CD4-positive, alpha-beta T cell treated with Interleukin-4 for 4 hours (primary cell): ENCODE data around the gene PPIL6.
A peak's percentile ranks its signal among the peaks of the same experiment; 100 is the strongest.

Source experiments
- DNase-seq: peaks from one replicate; pipeline ENCODE4 v3.0.0-alpha.2; 2020

PPIL6 gene

DNA sequence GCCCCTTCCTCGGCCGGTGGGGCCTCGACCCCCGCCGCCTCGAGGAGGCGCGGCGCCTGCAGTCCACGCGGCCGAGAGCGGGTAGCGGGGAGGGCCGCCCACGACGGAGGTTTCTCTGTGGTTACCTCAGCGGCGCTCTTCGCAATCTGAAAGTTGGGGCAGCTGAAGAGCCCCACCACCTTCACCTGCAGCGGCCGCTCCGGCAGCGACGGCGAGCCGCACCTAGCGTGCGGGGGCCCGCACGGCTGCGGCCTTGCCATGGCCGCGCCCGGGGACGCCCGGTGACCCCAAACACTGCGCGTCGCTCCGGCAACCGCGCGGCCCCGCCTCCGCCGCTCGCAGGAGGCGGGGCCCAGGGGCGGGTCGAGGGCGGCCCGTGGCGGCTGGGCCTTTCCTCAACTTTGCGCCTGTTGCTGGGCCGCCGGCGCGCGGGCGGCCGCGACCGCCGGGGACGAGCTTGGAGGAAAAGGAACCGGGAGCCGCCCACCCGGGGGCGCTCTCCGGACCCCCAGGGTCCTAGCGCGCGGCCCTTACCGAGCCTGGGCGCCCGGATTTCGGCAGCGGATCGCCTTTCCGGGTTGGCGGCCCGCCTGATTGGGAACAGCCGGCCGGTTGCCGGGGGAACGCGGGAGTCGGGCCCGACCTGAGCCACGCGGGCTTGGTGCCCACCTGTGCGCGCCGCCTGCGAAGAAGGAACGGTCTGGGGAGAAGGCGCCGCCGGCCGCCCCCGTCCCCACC, at the start of gene PPIL6, which contains the start of gene SMPD2:
PPIL6 (minus strand) TSS at position 298 of the 738 bp plus-strand sequence; CDS start at position 260, 38 bp downstream.
SMPD2 (plus strand) TSS at position 394 of the 738 bp plus-strand sequence. CDS start 398 bp downstream, outside the sequence.
- DNase-seq = peak; percentile 82

DNA sequence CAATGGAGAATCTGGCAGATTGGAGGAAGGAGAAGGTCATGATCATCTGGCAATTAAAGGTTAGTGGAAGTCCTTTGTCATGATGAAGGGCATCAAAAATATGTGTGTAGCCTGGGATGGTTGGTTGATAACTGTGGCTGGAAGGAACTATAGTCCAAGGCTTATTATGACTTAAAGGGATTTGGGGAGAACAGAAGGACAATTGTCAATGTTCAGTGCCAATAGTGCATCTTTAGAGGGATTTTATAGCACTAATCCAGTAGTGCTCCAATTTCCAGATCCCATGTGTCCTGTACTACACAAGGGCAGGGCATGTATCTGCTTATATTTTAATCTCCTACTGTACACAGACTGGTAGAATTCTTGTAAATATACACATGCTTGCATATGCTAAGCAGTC, 47.6 kb upstream of the PPIL6 start:
- no peak for DNase-seq

DNA sequence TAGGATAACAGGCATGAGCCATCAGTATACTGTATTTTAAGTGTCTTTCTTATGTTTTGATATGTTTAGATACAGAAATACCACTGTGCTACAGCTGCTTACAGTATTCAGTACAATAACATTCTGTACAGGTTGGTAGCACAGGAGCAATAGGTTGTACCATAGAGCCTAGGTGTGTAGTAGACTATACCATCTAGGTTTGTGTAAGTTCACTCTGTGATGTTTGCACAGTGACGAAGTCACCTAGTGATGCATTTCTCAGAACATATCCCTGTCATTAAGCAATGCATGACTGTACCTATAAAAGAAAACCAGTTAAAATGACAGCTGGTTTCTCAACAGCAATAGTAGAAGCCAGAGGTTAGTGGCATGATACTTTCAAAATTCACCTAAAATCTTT, 45.6 kb upstream of the PPIL6 start:
- DNase-seq = no peak

DNA sequence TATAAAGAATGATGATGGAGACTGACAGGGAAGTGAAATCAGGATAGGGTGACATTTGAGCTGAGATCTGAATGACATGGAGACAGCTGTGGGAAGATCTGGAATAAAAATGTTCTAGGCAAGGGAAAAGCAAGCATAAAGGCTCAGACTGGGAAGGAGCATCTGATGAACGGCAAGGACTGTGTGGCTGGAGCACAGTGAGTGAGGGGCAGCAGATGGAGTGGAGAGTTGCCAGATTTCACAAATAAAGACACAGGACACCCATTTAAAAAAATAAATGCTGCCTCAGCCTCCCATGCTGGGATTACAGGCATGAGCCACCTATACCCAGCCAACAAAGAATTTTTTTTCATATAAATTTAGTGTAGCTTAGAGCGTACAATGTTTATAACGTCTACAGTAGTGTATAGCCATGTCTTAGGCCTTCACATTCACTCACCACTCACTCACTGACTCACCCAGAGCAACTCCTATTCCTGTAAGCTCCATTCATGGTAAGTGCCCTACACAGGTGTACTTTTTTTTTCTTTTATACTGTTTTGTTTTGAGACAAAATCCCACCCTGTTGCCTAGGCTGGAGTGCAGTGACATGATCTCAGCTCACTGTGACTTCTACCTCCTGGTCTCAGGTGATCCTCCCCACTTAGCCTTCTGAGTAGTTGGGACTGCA, 45.0 kb upstream of the PPIL6 start:
- no peak for DNase-seq

GRCh38 chr6:109484122-109484521, 43.7 kb upstream of the PPIL6 start:
- DNase-seq = no peak

DNA sequence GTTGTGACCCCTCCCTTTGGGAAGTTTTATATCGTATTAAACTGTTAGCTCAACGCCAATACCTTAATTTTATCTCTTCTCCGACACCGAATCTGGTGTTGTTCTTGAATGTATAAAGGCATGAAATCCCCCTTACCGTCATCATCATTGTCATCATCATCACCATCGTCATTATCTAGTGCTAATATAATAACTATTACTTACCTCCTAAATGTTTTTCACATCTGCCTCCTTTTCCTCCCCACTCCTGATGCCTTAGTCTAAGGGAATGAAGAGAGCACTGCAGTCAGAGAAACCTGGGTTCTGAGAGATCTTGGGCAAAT, 43.3 kb upstream of the PPIL6 start:
- no peak for DNase-seq

DNA sequence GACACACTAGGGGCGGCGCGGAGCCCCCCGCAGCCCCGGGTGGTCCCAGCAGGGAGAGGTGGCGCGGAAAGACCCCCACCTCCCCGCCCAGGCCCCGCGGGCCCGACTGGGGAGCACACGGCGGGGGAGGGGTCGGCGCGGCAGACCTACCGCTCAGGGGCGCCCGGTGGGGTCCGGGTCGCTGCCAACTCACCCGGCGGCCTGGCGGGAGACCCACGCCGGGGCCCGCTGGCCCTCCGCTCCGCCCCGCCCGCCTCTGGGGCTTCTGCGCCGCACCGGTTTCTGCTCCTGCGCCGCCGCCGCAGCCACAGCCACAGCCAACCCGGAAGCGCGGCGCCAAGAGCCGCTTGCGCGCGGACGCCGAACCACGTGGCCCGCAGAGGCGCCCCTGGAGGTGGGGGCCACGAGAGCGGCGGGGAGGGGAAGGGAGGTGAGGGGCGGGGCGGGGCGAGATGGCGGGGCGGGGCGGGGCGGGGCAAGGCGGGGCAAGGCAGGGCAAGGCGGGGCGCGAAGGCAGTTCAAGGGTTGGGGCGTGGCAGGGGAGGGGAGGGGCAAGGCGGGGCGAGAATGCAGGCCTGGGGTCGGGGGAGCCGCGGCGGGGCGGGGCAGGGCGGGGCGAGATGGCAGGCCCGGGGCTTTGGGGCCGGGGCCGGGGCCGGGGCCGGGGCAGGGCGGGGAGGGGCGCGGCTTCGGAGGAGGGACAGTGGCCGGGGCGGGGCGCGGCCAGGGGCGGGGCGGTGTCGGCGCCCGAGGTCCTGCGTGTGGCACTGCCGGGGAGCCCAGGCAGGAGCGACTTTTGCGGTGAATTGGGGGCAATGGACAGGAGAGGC, 42.7 kb upstream of the PPIL6 start, which contains the start of gene ZBTB24:
ZBTB24 (minus strand) TSS at position 315 of the 830 bp plus-strand sequence. CDS start 1,193 bp downstream, outside the sequence.
- peak; percentile 87 for DNase-seq

GRCh38 chr6:109480993-109481480, 40.6 kb upstream of the PPIL6 start:
- no peak for DNase-seq

DNA sequence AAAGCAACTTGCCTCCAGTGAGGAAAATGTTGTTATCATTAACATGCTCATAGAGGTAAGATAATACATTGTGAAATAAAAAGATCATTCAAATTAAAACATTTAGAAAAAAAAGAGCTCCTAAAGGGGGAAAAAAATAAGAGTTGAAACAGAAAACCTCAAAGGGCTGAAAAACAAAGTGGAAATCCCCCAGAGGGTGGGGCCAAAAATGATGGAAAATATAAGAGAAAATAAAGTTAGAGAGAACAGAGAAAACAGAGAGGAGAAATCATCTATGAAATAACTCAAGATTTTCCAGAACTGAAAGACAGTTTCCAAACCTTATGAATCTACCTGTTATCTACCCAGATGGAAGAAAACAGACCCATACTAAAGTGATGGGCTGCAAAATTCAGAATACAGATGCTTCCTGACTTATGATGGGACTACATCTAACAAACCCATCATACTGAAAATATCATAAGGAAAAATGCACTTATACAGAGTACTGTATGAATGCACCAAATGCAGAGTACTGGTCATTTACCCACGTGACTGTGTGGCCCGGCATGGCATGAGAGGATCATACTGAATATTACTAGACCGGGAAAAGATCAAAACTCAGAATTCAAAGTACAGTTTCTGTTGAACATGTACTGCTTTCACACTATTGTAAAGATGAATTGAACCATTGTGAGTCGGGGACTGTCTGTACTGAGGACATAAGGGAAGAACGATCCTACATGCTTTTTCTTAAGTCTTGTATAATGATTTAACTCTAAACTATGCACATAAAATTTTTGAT, 38.6 kb upstream of the PPIL6 start:
- peak; percentile 59 for DNase-seq

DNA sequence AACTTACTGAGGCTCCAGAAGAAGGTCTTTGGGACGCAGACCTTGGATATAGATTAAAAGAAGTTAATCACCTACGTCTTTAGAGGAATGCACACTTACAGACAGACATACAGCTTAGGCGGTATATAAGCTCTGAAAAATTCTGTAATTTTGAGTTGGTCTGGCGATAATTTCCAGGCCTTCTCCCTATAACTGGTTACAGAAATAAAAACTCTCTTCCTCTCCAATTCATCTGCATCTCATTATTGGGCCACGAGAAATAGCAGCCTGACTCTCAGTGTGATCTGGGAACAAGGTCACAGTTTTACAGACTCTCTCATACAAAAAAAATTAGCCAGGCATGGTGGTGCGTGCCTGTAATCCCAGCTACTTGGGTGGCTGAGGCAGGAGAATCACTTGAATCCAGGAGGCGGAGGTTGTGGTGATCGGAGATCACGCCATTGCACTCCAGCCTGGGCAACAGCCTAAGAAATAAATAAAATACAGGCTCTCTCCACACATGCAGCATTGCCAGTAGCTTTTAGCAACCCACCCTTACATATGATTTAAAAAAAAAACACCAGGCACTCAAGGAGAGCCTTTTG, 37.9 kb upstream of the PPIL6 start:
- no peak for DNase-seq

- DNase-seq = no peak
Measured at GRCh38 chr6:109477725-109478124, 37.3 kb upstream of the PPIL6 start.

GRCh38 chr6:109477184-109477583, 36.8 kb upstream of the PPIL6 start:
- no peak for DNase-seq

DNA sequence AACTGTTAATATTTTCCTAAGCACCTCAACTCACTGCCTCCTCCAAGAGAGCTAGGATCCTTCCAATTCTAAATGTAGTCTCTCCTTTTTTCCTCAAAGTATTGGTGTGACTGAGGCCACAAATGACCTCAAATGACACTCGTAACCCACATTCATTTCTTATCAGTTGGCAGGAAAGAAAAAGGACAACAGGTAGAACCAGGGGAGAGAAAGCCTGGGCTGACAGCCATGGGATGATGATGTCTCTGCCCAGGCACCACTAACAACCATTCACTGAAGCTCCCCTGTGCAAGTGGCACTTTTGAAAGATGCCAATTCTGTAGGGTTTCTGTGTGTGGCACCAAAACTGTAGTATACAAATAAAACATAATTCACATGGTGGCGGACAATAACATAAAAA, 35.2 kb upstream of the PPIL6 start:
- no peak for DNase-seq

DNA sequence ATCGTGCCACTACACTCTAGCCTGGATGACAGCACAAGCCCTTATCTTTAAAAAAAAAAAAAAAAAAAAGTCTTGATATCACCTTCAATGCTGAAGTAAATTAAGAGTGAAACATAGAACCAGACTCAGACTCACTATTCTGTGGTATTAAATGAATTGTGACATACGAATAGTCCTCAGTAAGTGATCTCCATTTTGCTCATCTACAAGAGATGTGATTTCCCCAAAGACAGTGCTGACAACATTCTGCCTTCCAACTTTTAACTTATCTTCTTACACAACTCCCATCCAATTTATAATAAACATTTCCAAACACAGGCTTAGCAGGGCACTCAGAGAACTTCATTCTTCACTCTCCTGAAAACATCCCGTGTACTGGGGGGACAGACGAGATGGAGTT, 34.6 kb upstream of the PPIL6 start:
- DNase-seq = no peak

GRCh38 chr6:109473120-109473519, 32.7 kb upstream of the PPIL6 start:
- no peak for DNase-seq

DNA sequence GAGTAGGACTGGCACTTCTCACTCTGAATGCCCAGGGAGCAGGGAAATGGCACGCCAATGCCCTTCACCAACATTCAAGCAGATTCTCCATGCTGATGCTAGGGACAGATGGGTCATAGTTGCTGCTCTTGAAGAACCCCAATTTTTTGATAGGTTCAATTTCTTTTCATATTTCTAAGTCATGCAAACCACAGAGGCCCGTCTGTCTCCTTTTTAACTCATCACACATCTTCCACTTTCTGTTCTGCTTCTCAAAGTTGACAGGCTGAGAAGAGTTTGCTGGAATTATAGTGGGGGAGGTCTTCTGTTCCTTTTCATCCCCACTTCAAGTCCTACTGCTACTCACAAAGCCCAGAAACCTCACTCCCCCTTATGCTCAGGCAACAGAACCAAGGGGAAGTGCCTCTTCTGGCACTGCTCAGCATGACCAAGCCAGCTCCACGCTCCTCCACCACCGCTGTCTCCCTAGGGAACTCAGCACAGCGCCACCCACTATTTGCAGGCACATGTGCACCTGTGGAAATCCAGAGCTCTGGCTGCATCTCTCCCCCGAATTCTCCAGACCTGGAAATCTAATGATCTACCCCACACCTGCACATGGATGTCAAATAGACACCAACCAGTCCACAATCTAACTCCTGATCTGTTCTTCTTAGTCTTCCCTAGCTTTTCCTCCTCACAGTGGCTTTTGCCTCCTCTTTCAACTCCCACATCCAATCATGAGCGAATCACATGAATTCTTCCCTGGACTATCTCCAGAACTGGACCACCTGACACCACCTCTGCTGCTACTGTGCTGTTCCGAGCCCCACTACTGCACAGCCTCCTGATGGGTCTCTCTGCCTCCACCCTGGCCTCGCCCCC, 31.9 kb upstream of the PPIL6 start:
- DNase-seq = no peak

GRCh38 chr6:109471105-109471810, 30.8 kb upstream of the PPIL6 start:
- no peak for DNase-seq

DNA sequence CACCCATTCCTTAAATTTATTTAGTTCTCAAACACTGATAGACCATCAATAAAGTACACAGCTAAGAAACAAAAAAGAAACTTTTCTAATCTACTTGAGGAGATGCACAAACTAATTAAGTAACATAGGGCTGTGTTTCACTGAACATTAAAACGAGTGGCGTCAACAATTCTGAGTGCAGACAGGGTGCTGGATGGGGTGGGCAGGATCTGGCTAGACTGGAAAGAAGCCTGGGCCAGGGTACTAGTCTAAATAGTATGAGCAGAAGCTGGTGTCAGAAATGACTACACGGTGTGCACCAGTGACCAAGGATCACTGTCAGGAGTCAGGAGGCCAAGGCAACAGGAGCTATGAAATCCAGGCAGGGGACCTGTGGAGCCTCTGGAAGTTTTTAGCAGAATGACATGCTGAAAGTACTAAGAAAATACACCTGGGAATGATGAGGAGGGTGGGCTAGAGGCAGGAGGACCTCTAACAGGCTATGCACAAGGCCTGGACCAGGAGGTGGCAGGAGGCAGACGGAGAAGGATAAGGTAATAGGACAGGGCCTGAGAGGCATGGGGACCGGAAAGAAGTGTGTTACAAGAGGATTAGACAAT, 29.3 kb upstream of the PPIL6 start:
- no peak for DNase-seq

DNA sequence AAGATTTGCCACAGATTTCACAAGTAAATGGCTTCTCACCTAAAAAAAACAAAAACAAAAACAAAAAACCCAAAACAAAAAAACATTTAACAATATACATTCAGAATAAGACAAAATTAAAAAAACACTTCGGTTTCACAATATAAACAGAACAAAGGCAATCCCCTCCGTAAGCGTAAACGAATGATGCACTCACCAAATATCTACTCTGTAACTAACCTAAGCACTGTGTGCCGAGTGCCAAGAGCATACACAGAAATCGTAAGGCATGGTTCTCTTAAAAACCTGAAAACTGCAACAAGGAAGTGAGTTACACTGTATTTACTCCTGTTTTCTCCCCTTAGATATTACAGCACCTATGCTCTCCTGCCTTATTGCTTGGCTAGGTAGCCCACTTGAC, 27.3 kb upstream of the PPIL6 start:
- DNase-seq = no peak
